Esophagus muscularis mucosa (tissue), 4 donors: Measurements from ENCODE around the gene RIN2. TPM values are rescaled to one million over a fixed set of nuclear protein-coding genes. Genes with fewer than 3 reads are reported as not detected.

ENCODE experiments used
- DNase-seq: peaks from one replicate; pipeline ENCODE4 v3.0.0-alpha.2; 2017; ENCODE audit errors: extremely low spot score
- H3K27ac ChIP-seq, 4 donors: fragments of 200-600 bp; sonication (generic); replicated peaks in 1 of 4; 1 replicate in 3 of 4; 2 replicates in 1 of 4; pipeline ENCODE4 v1.5.1; 2016 to 2019; ENCODE audit warnings: mild to moderate bottlenecking in 1 of 4
- H3K27me3 ChIP-seq, 4 donors: fragments of 200-600 bp; sonication (generic); one replicate each; pipeline versions ENCODE4 v1.5.1 to v1.6.0; 2016 to 2019
- H3K36me3 ChIP-seq, 4 donors: fragments of 200-600 bp; sonication (generic); one replicate each; pipeline ENCODE4 v1.5.1; 2016 to 2019
- H3K4me1 ChIP-seq, 4 donors: fragments of 200-600 bp; sonication (generic); one replicate each; pipeline ENCODE4 v1.5.1; 2016 to 2019
- H3K4me3 ChIP-seq, 4 donors: fragments of 200-600 bp; sonication (generic); 1 replicate in 2 of 4; 2 replicates in 2 of 4; pipeline ENCODE4 v1.5.1; 2016 to 2019; ENCODE audit warnings: mild to moderate bottlenecking in 4 of 4, moderate library complexity in 1 of 4
- H3K9me3 ChIP-seq, 4 donors: fragments of 200-600 bp; sonication (generic); 1 replicate in 3 of 4; 2 replicates in 1 of 4; pipeline ENCODE4 v1.5.1; 2016 to 2019
- CTCF ChIP-seq, 3 experiments: fragments of 200-600 bp in 2 of 3; fragments of 450-650 bp in 1 of 3; sonication (generic) in 2 of 3; IDR thresholded peaks; one replicate each; pipeline ENCODE4 v1.5.1; 2017 to 2019; ENCODE audit warnings: antibody characterized with exemption in 3 of 3, mild to moderate bottlenecking in 2 of 3, moderate library complexity in 1 of 3
- EP300 ChIP-seq: sonication (generic); formaldehyde crosslinking; IDR thresholded peaks from one replicate; pipeline ENCODE4 v1.6.1; 2017; ENCODE audit warnings: antibody characterized with exemption
- POLR2A ChIP-seq: fragments of 450-650 bp; IDR thresholded peaks from one replicate; pipeline ENCODE4 v1.6.1; 2017; ENCODE audit warnings: antibody characterized with exemption, moderate library complexity, mild to moderate bottlenecking, low read depth
- POLR2AphosphoS5 ChIP-seq, 2 donors: sonication (generic); formaldehyde crosslinking; IDR thresholded peaks; one replicate each; pipeline ENCODE4 v1.6.1; 2017; ENCODE audit warnings: antibody characterized with exemption in 2 of 2
- WGBS: methylation state at CpG from one replicate; pipeline ENCODE4 v1.1.5; 2018; 5-methylcytosine and 5-hydroxymethylcytosine counted together
- intact Hi-C: fragments of 100-400 bp; cut with DNase I; formaldehyde crosslinking; loops from one replicate; pipeline ENCODE4 v1.15.1; 2023
- total RNA-seq, 4 donors: library from RNA; depleted of rRNA; stranded (reverse); fragments of >200 nt; gene quantifications; one replicate each; pipeline versions ENCODE4 v1.1.0 to v1.2.1, GENCODE V29; 2016

The RIN2 gene
- total RNA-seq, 4 donors from 2014 or later: 49.8 to 65.1 (median 53.0) TPM

GRCh38 chr20:19777315-19777714, 19.3 kb downstream of the RIN2 start:
- WGBS: 67% methylated on average over 6 of the region's 6 CpGs
- peaks cover 12 to 58% (median 29%) of the 10 kb centered on the region in 4 donors for H3K4me1 ChIP-seq
- H3K27me3 ChIP-seq: no peaks in the 10 kb centered on the region
- H3K36me3 ChIP-seq: peaks cover 0 to 4% (median 0%) of the 10 kb centered on the region in 4 donors
- intact Hi-C loops: no loop called here
- no peak overlapping the region for H3K4me3 ChIP-seq
- no peak for DNase-seq
- no peak for TF ChIP-seq CTCF (IDR thresholded peaks at IDR 0.05)
- TF ChIP-seq POLR2A: no peak
- no peak for TF ChIP-seq POLR2AphosphoS5 (IDR thresholded peaks at IDR 0.05)
- no peak for TF ChIP-seq EP300
- peak overlapping the region in 2 of 4 donors; percentile 30 to 47 for H3K27ac ChIP-seq
- H3K9me3 ChIP-seq: no peaks in the 10 kb centered on the region

DNA sequence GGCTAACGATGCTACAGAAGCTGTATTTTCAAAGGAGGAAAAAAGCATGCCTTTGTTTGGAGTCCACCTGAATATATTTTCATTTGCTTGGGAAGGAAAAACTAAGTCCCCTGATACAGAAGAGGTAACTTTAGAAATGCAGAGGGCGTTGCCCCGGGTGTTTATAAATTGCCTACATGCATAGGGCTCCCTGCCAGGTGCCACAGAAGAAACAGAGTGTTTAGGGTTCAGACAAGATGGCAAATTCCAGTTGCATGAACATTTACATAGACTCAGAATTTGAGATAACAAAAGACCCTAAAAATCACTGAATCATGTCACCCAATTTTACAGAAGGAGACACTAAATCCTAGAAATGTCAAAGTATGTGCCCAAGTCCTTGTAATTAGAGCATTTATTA, 19.9 kb downstream of the RIN2 start:
- Histone ChIP-seq H3K4me1 (peaks cover 12 to 58% (median 29%) of the 10 kb centered on the region in 4 donors), H3K4me3 (no peak overlapping the region), H3K36me3 (no peaks in the 10 kb centered on the region), H3K27me3 (no peaks in the 10 kb centered on the region), H3K9me3 (no peaks in the 10 kb centered on the region), H3K27ac (peak overlapping the region in 2 of 4 donors; percentile 34 to 47)
- 91% methylated on average over 3 of the region's 3 CpGs for WGBS
- intact Hi-C loops: no loop called here
- no peak for TF ChIP-seq POLR2AphosphoS5 (IDR thresholded peaks at IDR 0.05)
- no peak for TF ChIP-seq POLR2A
- TF ChIP-seq EP300: no peak
- no peak for TF ChIP-seq CTCF (IDR thresholded peaks at IDR 0.05)
- no peak for DNase-seq

DNA sequence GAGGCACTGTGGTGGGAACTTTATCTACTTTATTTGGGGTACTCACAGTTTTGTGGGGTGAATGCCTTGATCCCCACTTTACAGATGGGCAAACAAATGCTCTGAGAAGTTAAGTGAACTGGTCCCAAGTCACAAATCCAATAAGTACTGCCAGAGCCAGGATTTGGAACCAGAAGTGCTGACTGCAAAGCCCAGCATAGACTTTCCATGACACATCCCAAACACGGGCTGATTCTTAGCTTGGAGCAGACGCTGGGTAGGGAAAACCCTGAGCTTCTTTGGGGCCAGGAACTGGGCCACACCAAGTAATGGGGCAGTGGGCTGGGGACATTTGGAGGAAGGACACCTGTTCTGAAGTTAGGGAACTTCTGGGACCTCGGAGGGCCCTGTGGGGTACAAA, 20.3 kb downstream of the RIN2 start:
- intact Hi-C loops: no loop called here
- TF ChIP-seq EP300: no peak
- H3K36me3 ChIP-seq: no peaks in the 10 kb centered on the region
- H3K27ac ChIP-seq: peak overlapping the region; percentile 20 to 47 (median 28)
- H3K4me1 ChIP-seq: peaks cover 12 to 57% (median 29%) of the 10 kb centered on the region in 4 donors
- no peaks in the 10 kb centered on the region for H3K9me3 ChIP-seq
- WGBS: 75% methylated on average over 3 of the region's 3 CpGs
- no peak overlapping the region for H3K4me3 ChIP-seq
- H3K27me3 ChIP-seq: no peaks in the 10 kb centered on the region
- no peak for DNase-seq

- H3K4me3 ChIP-seq: no peak overlapping the region
- 86% methylated on average over 5 of the region's 5 CpGs for WGBS
- DNase-seq: no peak
- H3K4me1 ChIP-seq: peaks cover 21 to 55% (median 33%) of the 10 kb centered on the region in 4 donors
- H3K9me3 ChIP-seq: no peaks in the 10 kb centered on the region
- no peaks in the 10 kb centered on the region for H3K36me3 ChIP-seq
- H3K27ac ChIP-seq: peak overlapping the region in 1 of 4 donors; percentile 14
- TF ChIP-seq POLR2A (no peak), CTCF (IDR thresholded peaks at IDR 0.05) (no peak), POLR2AphosphoS5 (IDR thresholded peaks at IDR 0.05) (no peak), EP300 (no peak)
- H3K27me3 ChIP-seq: no peaks in the 10 kb centered on the region
- intact Hi-C loops: loop anchor here (5.0 to 10.0 kb wide), 2 partner anchors 87 to 105 kb away; no protein-coding TSS in a partner anchor
Measured at GRCh38 chr20:19779634-19780033, 21.6 kb downstream of the RIN2 start.

DNA sequence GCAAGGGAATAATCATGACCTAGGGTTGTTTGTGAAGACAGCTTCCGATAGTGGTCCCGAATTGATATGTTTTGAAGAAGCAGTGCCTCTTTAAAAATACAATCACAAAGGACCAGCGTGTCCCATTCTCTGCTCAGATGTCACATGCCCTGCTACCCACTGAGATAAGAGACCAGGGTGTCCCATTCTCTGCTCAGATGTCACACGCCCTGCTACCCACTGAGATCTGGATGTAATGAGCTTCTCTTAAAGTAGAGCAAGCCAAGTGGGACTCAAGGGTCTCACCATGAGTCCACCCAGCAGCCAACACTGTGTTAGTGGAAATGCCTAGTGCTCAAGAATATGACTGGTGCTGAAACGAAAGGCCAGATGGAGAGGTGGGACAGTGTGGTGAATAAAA, 22.2 kb downstream of the RIN2 start:
- WGBS: 92% methylated on average over 4 of the region's 5 CpGs
- no peak for DNase-seq
- TF ChIP-seq POLR2A (no peak), CTCF (IDR thresholded peaks at IDR 0.05) (no peak), EP300 (no peak), POLR2AphosphoS5 (IDR thresholded peaks at IDR 0.05) (no peak)
- no peak overlapping the region for H3K27ac ChIP-seq
- intact Hi-C loops: loop anchor here (5.0 to 10.0 kb wide), 2 partner anchors 88 to 105 kb away; no protein-coding TSS in a partner anchor
- no peaks in the 10 kb centered on the region for H3K36me3 ChIP-seq
- H3K4me3 ChIP-seq: no peak overlapping the region
- H3K27me3 ChIP-seq: no peaks in the 10 kb centered on the region
- H3K4me1 ChIP-seq: peaks cover 27 to 55% (median 36%) of the 10 kb centered on the region in 4 donors
- no peaks in the 10 kb centered on the region for H3K9me3 ChIP-seq
